Measurements from ENCODE around the gene MAP7.

MAP7 gene

GRCh38 chr6:136527831-136528230 is 22.4 kb downstream of the MAP7 start:
- no peak for DNase-seq

DNA sequence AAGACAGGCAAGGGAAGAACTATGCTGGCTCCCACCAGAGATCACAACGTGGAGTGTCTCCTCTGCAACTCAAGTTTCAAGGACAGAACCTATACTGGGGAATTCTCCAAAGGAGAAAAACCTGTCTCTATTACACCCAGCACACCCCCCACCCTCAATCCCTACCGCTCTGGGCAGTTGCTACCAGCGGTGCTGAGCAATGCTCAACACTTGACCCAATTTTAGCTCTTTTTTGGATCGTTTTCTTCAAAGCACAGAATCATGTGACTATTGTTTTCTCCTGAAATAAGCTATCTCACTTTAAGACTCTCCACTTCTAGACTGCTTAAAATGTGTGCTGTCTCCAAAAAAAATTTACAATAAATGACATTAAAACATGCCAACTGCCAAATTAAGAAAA is 23.3 kb downstream of the MAP7 start:
- no peak for DNase-seq

DNA sequence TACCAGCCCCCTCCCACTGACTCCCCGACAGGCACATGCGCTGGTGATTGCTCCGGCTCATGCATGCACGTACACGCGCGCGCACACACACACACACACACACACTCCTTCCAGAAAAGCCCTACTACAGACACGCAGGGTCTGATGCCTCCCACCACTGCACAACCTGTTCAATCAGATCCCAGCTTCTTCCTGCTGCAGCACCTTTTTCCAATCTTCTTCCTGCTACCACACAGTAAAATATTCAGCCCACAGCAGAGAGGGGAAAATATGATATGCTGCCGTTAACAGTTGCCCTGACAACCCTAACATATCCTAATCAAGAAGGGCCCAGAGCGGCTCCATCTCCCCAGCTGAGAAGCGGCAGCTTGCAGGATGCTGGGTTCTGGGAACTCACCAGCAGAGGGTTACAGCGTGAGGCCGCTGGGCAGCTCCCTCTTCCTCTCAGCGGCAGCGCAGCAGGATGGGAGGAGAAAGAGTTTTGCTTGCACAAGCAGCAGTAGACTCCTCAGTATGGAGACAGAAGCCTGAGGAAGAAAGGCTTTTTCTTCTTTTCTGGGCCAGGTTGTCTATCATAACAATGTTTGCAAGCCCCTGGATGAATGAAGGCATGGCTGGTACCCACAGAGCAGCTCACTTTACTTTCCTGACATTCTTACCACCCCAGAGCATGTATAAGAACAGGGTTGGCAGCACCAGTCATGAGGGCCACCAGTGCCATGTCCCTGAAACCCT is 23.9 kb downstream of the MAP7 start:
- peak; percentile 4 for DNase-seq

- DNase-seq, result no peak
These were observed 24.5 kb downstream of the MAP7 start for GRCh38 chr6:136525586-136526195.

DNA sequence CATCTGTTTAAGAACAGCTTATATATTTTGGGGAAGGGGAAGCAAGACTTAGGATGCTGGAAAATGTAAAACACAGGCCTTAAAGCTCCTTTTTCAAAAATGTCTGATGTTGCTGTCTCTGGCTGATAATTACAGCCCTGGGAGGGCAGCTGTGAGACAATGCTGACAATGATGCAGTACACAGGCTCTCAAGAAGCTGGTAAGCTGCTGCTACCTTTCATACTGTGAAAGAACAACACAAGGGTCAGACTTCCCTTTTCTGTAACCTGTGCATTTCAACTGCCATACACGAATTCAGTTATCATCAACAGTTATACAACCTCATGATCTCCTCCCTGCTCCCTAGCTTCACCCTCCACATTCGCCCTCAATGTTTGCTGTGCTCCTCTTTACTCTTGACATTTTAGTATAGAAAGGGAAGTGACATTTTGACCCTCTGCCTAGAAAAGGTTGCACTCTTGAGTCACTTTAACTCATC is 25.2 kb downstream of the MAP7 start:
- no peak for DNase-seq

DNA sequence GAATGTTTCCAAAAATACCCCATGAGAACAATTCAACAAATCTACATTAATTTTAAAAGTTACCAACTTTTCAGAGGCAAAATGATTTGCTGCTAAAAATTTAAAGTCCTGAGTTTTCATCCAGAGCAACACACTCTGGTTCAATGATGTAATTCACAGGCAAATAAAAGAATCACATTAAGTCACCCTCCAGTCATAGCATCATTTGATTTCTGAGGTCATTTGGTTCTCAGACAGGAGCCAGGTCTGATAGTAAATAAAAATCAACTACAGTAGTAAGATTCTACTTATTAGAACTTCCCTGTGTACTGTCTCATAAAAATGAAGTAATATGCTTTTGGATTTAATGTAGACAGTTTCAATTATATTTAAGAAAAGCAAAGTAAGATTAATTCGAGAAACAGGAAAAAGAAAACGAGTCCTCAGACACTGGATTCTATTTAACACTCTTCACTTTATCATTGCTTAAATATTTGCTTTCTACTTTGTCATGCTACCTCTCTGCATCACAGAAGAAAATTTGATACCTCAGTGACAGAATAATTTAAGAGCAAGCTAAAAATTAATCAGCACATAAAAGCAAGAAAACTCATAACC is 25.8 kb downstream of the MAP7 start:
- no peak for DNase-seq

- no peak for DNase-seq
These were observed 27.0 kb downstream of the MAP7 start for GRCh38 chr6:136523196-136523595.

- no peak for DNase-seq
These were observed 27.6 kb downstream of the MAP7 start for GRCh38 chr6:136522636-136523035.

DNA sequence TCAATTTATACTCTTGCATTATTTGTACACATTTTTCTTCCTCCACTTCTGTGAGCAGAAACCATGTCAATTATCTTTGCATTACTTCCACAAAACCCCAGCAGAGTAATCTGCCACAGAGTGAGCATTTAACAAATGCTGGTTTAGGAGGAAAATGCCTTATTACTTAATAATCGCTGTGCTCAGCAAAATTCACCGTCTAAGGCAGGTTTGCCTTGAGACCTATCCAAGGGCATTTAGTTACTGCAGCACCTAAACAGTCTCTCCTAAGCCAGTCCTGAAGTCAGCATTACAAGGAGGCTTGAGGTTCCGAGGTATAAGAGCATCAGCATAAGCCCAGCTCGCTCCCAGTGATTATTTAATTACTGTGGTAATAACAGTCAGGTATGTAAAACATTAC is 28.3 kb downstream of the MAP7 start:
- no peak for DNase-seq

DNA sequence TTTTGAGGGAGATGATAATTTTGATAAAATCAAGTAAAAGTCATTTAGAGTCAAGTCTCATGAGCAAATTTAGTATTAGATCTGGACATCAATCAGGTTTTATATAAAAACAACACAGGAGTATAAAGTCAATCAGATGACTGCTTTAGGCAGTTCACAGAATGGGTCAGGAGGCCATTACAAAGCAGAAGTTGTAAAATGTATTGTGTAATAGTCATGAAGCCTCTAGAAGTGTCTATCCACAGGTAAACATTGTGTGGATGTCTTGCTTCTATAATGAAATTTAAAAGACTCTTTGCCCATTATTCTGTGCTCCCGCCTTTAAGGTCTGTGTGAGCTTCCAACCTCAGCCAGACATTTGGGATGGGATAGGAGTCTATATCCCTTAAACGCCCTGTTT is 28.8 kb downstream of the MAP7 start:
- DNase-seq, result no peak

GRCh38 chr6:136520517-136520916 is 29.7 kb downstream of the MAP7 start:
- no peak for DNase-seq

DNA sequence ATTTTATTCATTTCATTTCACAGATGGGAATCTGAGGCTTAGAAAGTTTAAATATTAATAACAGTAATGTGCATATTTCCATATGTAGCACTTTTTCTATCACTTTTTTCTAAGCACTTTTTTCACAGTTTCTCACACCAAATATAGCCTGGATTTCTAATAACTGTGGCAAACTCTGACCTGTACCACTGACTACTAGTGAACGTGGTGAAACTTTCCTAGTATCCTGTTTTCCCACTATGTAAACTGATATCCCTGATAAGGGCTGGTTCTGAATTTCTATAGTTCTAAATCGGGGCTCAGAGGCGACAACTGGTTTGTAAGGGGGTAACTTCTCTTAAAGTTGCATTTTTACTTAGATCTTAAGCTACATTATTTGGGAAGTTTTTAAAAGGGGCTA is 32.6 kb downstream of the MAP7 start:
- DNase-seq, result no peak

GRCh38 chr6:136517002-136517401 is 33.2 kb downstream of the MAP7 start:
- DNase-seq, result no peak

- no peak for DNase-seq
These were observed 35.6 kb downstream of the MAP7 start for GRCh38 chr6:136514591-136514990.

DNA sequence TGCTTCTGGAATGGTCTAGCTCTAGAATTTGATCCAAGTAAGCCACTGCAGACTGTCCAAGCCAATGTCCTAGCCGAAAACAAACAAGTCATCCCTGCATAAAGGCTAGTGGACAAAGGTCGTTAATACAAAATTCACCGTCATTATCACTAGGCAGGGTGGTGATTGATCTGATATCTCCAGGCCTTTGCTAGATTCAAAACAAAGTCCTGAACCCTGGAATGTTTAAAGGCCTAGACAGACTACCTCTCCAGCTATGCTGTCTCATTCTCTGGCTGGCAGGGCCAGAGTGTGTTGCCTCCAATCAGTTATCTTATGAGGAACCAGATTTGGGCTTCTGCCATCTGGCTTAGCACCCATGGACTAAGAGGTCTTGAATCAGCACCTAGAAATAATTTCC is 38.3 kb downstream of the MAP7 start:
- no peak for DNase-seq

DNA sequence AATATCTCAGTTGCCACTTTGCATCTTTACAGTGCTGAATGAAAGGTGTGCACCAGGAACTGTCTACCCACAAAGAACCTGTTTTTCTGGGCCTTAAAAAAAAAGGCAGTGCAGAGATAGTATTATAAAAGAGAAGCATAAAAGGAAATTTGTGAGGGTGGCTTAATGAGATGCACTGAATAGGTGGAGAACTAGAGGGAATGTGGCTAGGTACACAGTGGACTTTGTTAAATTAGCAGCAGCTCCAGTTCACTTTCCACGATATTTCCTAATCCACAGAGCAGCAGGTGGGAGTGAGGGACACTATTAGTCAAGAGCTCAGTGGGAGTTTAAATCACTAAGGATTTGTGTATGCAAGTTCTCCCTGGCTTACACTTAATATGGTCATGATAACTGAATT is 38.8 kb downstream of the MAP7 start:
- DNase-seq, result no peak

GRCh38 chr6:136510782-136511181 is 39.4 kb downstream of the MAP7 start:
- no peak for DNase-seq

DNA sequence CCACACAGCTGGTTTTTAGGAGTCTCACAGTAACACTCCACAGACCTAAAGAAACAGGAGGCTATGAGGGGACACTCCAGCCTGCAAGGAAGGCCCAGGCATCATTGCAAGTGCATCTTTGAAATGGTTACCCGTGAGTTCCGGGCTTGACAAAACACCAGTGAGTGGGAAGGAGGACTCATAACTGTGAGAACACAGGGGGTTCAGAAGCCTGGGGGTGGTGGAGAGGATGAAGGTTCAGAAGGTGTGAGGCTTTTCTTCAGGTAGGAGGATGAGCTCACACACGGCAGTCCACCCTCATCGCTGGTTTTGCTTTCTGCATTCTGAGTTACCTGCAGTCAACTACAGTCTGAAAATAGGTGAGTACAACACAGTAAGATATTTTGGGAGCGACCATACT is 39.9 kb downstream of the MAP7 start:
- no peak for DNase-seq

- DNase-seq, result no peak
These were observed 41.4 kb downstream of the MAP7 start for GRCh38 chr6:136508725-136509392.

- DNase-seq, result no peak
These were observed 44.0 kb downstream of the MAP7 start for GRCh38 chr6:136506124-136506799.

GRCh38 chr6:136503303-136504029 is 46.8 kb downstream of the MAP7 start:
- no peak for DNase-seq

- no peak for DNase-seq
These were observed 47.4 kb downstream of the MAP7 start for GRCh38 chr6:136502786-136503185.

Measured in effector CD4-positive, alpha-beta T cell (primary cell).